Body of pancreas (tissue), 4 donors: Measurements from ENCODE around the gene PIP4K2C. TPM values are rescaled to one million over a fixed set of nuclear protein-coding genes. Genes with fewer than 3 reads are reported as not detected.

Source experiments
- ATAC-seq: fragments of 150-250 bp; one replicate; pipeline ENCODE4 v1.9.1; 2016
- DNase-seq, 4 donors: peaks; one replicate each; pipeline ENCODE4 v3.0.0-alpha.2; 2019
- H3K27ac ChIP-seq, 4 donors: fragments of 200-600 bp; sonication (generic); 1 replicate in 3 of 4; 2 replicates in 1 of 4; pipeline versions ENCODE4 v1.5.1 to v1.6.1; 2016 to 2019; ENCODE audit warnings: mild to moderate bottlenecking in 1 of 4, mixed read lengths in 1 of 4, moderate library complexity in 1 of 4
- H3K27me3 ChIP-seq, 2 donors: fragments of 200-600 bp; sonication (generic); one replicate each; pipeline ENCODE4 v1.6.0; 2016; ENCODE audit warnings: mild to moderate bottlenecking in 1 of 2
- H3K36me3 ChIP-seq, 2 donors: fragments of 200-600 bp; sonication (generic); replicated peaks in 1 of 2; 2 replicates each; pipeline ENCODE4 v1.5.1; 2016; ENCODE audit warnings: low read depth in 2 of 2; ENCODE audit not compliant: insufficient read depth in 1 of 2
- H3K4me1 ChIP-seq: fragments of 200-600 bp; sonication (generic); one replicate; pipeline ENCODE4 v1.6.0; 2016
- H3K4me3 ChIP-seq, 2 donors: fragments of 200-600 bp; sonication (generic); 1 replicate in 1 of 2; 2 replicates in 1 of 2; pipeline ENCODE4 v1.5.1; 2016 to 2019
- H3K9me3 ChIP-seq, 3 donors: fragments of 200-600 bp; sonication (generic); 1 replicate in 2 of 3; 2 replicates in 1 of 3; pipeline ENCODE4 v1.5.1; 2016
- POLR2A ChIP-seq, 3 donors: fragments of 450-650 bp; IDR thresholded peaks; one replicate each; pipeline ENCODE4 v1.6.1; 2016; ENCODE audit warnings: antibody characterized with exemption in 3 of 3, mild to moderate bottlenecking in 2 of 3
- WGBS, 2 donors: methylation state at CpG; one replicate each; pipeline ENCODE4 v1.1.5; 2017; 5-methylcytosine and 5-hydroxymethylcytosine counted together
- intact Hi-C: fragments of 100-400 bp; cut with DNase I; formaldehyde crosslinking; loops from one replicate; pipeline ENCODE4 v1.15.1; 2023
- total RNA-seq, 2 donors: library from RNA; depleted of rRNA; stranded (reverse); fragments of >200 nt; gene quantifications; one replicate each; pipeline ENCODE4 v1.1.0, GENCODE V29; 2016
- TF ChIP-seq, protein P1 (sequence below), 7 experiments: fragments of 450-650 bp in 4 of 7; fragments of 200-600 bp in 3 of 7; sonication (generic) in 3 of 7; IDR thresholded peaks; one replicate each; pipeline ENCODE4 v1.5.1; 2016 to 2019; ENCODE audit warnings: antibody characterized with exemption in 7 of 7

Gene PIP4K2C
- total RNA-seq, 2 donors from 2014 or later = 12.2 to 48.0 TPM

DNA sequence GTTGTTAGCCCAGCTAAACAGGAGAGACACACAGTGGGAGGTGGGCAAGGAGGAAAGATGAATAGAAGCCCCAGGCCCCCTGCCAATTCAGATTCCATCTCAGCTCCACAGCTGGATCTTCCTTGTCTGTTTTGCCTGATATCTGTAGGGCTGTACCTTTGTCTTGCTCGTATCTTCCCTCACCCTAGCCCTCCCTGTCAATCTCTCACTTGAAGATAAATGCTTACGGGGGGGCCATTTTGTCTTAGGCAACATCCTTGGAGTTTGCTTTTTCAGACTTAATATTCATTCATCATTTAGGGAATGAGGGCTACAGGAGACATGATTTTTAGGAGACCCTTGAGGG, 38.7 kb upstream of the PIP4K2C start:
- intact Hi-C loops = no loop called here

DNA sequence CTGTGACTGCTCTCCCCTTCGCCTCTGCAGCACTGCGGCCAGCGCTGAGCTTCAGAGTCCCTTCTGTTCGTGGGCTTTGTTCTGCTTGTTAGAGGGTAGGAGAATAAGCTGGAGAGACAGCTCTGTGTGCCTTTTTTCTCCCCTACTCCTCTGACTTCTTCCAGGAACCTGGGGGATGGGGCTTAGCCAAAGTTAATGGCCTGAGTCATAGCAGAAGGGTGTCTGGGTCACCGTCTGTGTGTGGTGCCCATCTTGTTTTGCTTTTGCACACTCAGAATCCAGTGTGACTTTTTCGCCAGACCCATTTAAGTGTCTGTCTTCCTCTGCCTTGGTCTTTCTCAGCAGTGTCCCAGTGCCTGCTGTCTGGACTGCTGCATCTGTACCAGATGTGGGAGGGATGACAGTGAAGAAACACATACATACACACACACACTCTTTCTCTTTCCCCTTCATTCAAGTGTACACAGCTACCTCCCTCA, 38.1 kb upstream of the PIP4K2C start:
- no peaks in the 10 kb centered on the region for H3K27me3 ChIP-seq
- no peaks in the 10 kb centered on the region for H3K9me3 ChIP-seq
- DNase-seq = no peak
- no peak overlapping the region for H3K4me3 ChIP-seq
- peaks cover 6% of the 10 kb centered on the region for H3K4me1 ChIP-seq
- H3K36me3 ChIP-seq = no peaks in the 10 kb centered on the region
- no peak for ATAC-seq
- no peak overlapping the region for H3K27ac ChIP-seq
- TF ChIP-seq, protein P1, sequence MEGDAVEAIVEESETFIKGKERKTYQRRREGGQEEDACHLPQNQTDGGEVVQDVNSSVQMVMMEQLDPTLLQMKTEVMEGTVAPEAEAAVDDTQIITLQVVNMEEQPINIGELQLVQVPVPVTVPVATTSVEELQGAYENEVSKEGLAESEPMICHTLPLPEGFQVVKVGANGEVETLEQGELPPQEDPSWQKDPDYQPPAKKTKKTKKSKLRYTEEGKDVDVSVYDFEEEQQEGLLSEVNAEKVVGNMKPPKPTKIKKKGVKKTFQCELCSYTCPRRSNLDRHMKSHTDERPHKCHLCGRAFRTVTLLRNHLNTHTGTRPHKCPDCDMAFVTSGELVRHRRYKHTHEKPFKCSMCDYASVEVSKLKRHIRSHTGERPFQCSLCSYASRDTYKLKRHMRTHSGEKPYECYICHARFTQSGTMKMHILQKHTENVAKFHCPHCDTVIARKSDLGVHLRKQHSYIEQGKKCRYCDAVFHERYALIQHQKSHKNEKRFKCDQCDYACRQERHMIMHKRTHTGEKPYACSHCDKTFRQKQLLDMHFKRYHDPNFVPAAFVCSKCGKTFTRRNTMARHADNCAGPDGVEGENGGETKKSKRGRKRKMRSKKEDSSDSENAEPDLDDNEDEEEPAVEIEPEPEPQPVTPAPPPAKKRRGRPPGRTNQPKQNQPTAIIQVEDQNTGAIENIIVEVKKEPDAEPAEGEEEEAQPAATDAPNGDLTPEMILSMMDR (IDR thresholded peaks at IDR 0.05) = no peak
- no peak for TF ChIP-seq POLR2A (IDR thresholded peaks at IDR 0.05)
- intact Hi-C loops = no loop called here
- 63 to 71% methylated on average over 5 to 6 of the region's 6 CpGs for WGBS, 2 donors

More for the DNA sequence above, 38.7 kb upstream of the PIP4K2C start:
- Histone ChIP-seq H3K4me3 (no peak overlapping the region), H3K27me3 (no peaks in the 10 kb centered on the region), H3K27ac (no peak overlapping the region), H3K4me1 (peaks cover 8% of the 10 kb centered on the region), H3K36me3 (no peaks in the 10 kb centered on the region), H3K9me3 (no peaks in the 10 kb centered on the region)
- DNase-seq (no peak), ATAC-seq (no peak)
- WGBS, 2 donors = 76 to 85% methylated on average over 2 of the region's 2 CpGs
- TF ChIP-seq, protein P1 (IDR thresholded peaks at IDR 0.05) = no peak
- TF ChIP-seq POLR2A (IDR thresholded peaks at IDR 0.05) = no peak

DNA sequence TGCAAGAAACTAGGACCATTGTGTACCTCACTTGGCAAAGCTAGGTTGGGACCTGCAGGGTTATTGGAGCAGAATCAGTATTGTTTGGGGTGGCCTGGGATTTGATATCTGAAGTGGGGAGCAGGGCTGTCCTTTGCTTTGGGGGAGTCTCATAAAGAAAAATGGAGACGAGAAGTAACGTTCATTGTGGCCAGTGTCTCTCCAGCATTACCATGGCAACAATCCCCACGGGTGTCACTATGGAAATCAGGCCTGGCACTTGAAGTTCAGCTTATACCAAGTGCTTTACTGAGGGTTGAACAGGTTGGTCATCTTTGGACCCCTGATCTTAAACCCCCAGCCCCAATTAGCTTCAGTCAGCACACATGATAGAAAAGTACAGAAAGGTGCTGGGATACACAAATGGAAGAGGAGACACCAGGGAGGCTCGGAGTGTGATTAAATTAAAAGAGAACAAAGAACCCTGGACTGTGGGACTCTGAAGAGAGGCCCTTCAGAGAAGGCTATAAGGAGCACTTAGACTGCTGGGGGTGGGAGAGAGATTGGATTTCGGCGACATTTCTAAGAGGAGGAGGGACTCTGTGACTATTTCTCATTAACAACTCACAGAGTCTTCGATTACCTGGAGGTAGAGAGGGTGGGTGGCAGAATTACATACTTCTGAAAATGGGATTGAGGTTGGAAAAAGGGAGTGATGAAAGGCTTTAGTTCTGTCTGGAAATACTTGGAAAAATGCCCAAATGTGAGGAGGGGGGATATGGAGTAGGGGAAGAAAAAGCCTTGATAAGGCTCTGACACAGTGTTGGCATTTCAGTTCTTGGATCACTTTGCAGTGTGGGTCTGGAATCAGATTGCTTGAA, 37.4 kb upstream of the PIP4K2C start:
- intact Hi-C loops = no loop called here
- no peaks in the 10 kb centered on the region for H3K36me3 ChIP-seq

DNA sequence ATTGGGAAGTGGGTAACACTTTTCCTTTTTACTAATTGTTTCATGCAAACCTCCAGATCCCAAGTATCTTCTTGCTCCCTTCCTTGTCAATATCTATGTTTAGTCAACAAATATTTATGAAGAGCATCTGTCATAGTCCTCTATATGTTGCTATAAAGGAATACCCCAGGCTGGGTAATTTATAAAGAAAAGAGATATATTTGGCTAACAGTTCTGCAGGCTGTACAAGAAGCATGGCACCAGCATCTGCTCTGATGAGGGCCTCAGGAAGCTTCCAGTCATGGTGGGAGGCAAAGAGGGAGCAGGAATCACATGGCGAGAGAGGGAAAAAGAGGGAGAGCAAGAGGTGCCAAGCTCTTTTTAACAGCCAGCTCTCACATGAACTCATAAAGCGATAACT, 36.5 kb upstream of the PIP4K2C start:
- ATAC-seq (no peak), DNase-seq (no peak)
- H3K4me1 ChIP-seq = peaks cover 6% of the 10 kb centered on the region
- 80 to 95% methylated on average over 2 of the region's 2 CpGs for whole genome bisulfite sequencing, 2 donors
- intact Hi-C loops = no loop called here
- H3K27ac ChIP-seq = no peak overlapping the region
- no peak overlapping the region for H3K4me3 ChIP-seq
- TF ChIP-seq, protein P1 (IDR thresholded peaks at IDR 0.05) = no peak
- no peak for TF ChIP-seq POLR2A (IDR thresholded peaks at IDR 0.05)
- no peaks in the 10 kb centered on the region for H3K36me3 ChIP-seq
- H3K9me3 ChIP-seq = no peaks in the 10 kb centered on the region
- no peaks in the 10 kb centered on the region for H3K27me3 ChIP-seq

More for the DNA sequence above, 37.4 kb upstream of the PIP4K2C start:
- Histone ChIP-seq H3K9me3 (no peaks in the 10 kb centered on the region), H3K27ac (no peak overlapping the region), H3K27me3 (no peaks in the 10 kb centered on the region), H3K4me3 (no peak overlapping the region), H3K4me1 (peaks cover 6% of the 10 kb centered on the region)
- ATAC-seq (no peak), DNase-seq (no peak)
- 66% methylated on average over 7 of the region's 7 CpGs for WGBS, 2 donors
- TF ChIP-seq, protein P1 (IDR thresholded peaks at IDR 0.05) = no peak
- no peak for TF ChIP-seq POLR2A (IDR thresholded peaks at IDR 0.05)

DNA sequence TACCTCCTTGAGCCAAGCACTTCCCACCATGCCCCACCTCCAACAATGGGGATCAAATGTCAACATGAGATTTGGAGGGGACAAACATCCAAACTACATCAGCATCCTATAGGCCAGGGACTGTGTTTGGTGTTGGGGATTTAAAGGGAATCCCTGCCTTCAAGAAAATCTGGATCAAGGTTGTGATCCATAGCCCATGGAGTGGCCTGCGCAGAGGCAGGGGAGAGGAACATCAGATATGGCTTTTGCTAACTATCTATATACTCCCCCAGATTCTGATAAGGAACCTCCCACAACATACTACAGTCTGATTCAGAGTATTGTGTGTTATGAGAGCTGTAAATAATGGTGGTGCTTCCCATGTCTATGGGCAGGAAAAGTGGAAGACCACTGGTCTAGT, 36.1 kb upstream of the PIP4K2C start:
- Histone ChIP-seq H3K4me1 (peaks cover 4% of the 10 kb centered on the region), H3K4me3 (no peak overlapping the region), H3K27ac (no peak overlapping the region), H3K27me3 (no peaks in the 10 kb centered on the region), H3K9me3 (no peaks in the 10 kb centered on the region), H3K36me3 (no peaks in the 10 kb centered on the region)
- 89 to 100% methylated on average over 1 of the region's 1 CpG for WGBS, 2 donors
- no peak for TF ChIP-seq POLR2A (IDR thresholded peaks at IDR 0.05)
- TF ChIP-seq, protein P1 (IDR thresholded peaks at IDR 0.05) = no peak
- intact Hi-C loops = no loop called here
- ATAC-seq = no peak
- DNase-seq = no peak
